Stimulated activated CD4-positive, alpha-beta T cell treated with anti-CD3 and anti-CD28 coated beads, Interleukin-12 subunit alpha, Interleukin-12 subunit beta, amount 100 ng/mL, for 24 hours (primary cell): Measurements from ENCODE around the gene SEZ6.

Experiments used
- DNase-seq, 2 experiments: peaks; one replicate each; pipeline ENCODE4 v3.0.0-alpha.2; 2020; ENCODE audit warnings: low read depth in 2 of 2

The SEZ6 gene

GRCh38 chr17:29034510-29034909 lies 28.7 kb upstream of the SEZ6 start:
- DNase-seq, result no peak

DNA sequence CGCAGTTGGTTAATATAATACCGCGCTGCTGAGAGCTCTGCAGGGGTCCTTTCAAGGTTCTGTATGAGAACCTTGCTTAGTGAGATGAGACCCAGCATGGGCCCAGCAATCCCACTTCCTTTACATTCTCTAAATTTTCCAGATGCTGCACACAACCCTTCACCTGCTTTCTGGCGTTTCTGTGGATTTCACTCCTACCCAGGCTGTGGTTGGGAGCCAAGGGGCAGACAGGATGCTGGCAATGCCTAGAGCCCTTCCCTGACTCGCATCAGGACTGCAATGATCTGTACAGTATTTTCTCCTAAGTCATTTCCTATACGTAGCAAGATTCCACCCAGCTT lies 27.0 kb upstream of the SEZ6 start:
- DNase-seq, result no peak

DNA sequence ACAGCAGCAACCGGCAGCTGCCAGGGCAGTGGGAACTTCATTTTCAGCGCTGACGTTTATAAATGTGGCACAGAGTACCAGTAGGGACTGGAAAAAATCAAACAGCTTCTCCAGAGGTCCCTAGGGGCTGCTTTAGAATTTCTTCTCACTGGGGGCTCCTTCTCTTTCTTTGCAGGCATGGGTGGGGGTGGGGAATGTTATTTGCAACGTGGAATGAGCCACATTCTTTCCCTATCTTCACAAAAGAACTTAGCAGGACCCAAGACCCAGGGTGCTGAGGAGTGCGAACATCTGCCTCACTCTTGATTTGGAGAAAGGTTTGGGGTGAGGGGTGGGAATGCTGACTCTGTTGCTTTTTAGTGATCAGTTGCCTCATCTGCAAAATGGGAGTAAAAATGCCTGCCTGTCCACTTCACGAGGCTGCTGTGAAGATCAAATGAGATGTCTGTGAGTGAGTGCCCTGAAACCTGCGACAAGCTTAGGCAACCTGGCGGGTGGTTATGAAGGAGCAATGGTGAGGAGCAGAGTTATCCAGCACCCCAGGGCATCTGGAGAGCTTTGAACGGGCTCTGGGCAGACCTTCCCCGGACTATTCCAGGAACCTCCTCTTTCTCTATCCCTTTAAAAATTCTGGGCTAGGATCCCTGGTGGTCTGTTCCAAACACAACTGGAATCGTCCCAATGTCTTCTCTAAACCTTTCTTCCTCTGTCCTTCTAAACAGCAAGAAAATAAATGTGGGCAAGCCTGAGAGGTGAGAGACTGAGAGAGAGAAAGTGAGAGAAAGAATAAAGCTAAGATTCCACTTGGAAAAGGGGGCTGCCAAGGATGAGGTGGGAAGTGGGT lies 26.4 kb upstream of the SEZ6 start:
- no peak for DNase-seq

DNA sequence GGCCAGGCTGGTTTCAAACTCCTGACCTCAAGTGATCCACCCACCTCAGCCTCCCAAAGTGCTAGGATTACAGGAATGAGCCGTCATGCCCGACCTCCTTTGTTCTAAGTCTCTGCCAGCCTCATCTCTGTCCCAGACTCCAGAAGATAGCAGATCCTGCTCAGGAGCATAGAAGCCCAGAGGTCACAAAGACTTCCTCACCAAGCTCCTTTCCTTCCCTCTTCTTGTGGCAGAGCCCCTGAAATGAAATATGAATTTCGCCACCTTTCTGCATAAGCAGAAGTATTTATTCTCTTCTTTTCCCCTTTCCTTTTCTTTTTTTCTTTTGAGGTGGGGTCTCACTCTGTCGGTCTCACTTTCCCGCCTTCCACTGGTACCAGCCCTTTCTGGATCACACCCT lies 25.7 kb upstream of the SEZ6 start:
- no peak for DNase-seq

DNA sequence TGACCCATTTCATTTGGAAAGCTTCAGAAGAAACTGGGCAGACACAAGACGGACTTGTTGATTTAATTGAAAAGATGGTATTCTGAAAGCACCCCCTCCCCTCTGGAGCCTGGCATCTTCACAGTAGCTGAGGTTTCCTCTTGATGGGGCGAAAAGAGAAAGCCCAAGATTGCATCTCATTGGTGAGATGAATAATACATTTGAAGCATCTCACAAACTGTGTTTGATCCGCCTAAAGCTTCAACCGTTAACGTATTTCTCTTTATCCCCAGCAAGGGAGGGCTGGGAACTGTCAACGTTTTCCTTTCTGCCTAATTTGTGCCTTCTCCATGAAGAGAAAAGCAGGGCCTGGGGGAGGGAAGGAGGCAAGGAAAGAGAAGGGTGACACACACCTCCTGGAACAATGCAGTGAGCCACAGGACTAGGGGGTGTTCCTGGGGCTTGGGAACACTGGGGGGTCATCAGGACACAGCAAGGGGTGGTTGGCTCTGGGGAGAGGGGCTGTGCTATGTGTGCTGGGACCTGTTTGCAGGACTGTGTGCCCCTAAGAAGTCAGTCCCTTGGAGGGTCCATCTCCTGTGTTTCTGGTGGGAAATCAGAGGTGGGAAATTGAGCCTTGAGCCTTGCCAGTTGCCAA lies 18.6 kb upstream of the SEZ6 start:
- no peak for DNase-seq

DNA sequence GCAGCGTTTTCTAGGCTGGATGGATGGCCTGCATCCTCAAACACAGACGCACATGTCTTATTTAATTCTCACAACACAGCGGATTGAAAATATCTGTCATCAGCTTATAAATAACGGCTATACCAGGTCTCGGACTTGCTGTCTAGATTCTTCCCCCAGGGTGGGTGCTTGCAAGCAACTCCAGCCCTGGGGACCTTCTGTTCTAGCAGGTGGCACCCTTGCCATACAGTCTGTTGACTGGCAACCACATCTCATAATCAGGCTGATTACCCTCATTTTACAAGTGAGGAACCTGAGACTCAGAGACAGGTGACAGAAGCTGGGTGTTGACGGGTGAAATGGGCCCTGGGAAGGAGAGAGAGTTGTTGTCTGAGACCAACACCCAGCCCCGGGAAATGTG lies 16.2 kb upstream of the SEZ6 start:
- DNase-seq, result no peak

- DNase-seq, result no peak
These were observed 15.4 kb upstream of the SEZ6 start for GRCh38 chr17:29021226-29021625.

- no peak for DNase-seq
These were observed 14.7 kb upstream of the SEZ6 start for GRCh38 chr17:29020576-29020975.

DNA sequence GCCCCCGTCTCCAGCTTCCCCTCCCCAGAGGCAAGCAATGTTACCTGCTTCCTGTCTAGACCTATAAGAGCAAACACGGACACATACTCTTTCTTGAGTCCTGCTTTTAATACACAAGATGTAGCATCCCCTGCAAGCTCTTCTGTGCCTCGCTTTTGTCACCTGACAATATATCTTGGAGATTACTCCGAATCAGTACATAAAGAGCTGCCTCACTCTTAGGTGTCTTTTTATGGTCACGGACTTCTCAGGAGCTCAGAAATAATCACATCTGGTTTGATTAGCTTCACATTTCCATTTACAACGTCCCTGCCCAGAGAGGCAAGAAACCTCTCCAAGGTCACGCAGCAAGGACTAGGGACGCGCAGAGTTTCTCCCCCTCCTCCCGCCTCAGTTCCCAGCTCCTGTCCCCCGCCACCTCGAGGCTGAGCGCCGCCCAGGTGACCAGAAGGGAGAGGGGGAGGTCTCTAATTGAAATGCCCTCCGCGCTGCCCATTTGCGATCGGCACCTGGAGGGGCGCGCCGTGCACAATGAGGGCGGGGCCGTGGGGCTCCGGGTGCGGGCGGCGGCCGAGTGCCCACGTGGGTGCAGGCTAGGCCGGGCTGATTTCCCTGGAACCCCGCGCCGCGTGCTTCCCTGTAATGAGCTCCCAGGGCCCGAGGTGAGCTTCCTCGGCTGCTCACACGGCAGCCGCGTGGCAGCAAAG lies 13.8 kb upstream of the SEZ6 start:
- no peak for DNase-seq

- no peak for DNase-seq
These were observed 13.1 kb upstream of the SEZ6 start for GRCh38 chr17:29018788-29019474.

- no peak for DNase-seq
These were observed 10.7 kb upstream of the SEZ6 start for GRCh38 chr17:29016345-29017210.

DNA sequence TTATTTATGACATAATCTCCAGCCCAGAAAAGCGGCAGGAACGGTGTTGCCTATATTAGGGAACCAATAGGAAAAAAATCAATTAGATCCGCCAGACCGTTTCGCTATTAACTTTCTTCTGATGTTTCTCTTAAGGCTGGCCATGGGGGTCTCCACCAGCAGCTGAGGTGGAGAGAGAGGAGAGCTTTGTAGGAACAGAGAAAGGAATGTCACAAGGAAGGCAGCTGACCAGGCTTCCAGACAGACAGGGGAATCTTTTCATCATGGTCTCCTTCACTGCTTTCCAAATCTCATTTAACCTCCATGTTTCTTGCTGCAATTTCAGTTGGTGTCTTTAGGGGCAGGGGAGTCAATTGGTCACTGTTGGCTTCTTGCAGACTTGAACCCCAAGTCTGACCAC lies 8.9 kb upstream of the SEZ6 start:
- no peak for DNase-seq

DNA sequence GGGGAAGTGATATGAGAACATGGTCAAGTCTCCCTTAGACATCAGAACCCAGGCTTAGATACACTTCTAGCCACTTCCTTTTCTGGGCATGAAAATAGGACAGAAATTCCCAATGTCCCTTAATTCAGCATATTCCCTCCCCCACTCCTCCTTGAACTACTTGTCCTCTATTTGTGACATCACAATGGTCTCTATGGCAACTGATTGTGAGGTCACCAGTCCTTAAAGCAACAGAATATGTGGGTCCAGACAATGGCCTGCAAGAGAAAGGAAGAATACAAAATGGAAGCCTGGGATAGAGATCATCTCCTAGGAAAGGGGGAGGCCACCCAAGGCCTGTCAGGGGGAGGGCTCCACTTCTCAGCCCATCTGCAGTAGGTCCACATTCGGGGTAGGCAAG lies 6.7 kb upstream of the SEZ6 start:
- no peak for DNase-seq

GRCh38 chr17:29010586-29010985 lies 4.8 kb upstream of the SEZ6 start:
- no peak for DNase-seq

GRCh38 chr17:29010129-29010528 lies 4.3 kb upstream of the SEZ6 start:
- no peak for DNase-seq

- no peak for DNase-seq
These were observed 2.8 kb upstream of the SEZ6 start for GRCh38 chr17:29008591-29008990.

DNA sequence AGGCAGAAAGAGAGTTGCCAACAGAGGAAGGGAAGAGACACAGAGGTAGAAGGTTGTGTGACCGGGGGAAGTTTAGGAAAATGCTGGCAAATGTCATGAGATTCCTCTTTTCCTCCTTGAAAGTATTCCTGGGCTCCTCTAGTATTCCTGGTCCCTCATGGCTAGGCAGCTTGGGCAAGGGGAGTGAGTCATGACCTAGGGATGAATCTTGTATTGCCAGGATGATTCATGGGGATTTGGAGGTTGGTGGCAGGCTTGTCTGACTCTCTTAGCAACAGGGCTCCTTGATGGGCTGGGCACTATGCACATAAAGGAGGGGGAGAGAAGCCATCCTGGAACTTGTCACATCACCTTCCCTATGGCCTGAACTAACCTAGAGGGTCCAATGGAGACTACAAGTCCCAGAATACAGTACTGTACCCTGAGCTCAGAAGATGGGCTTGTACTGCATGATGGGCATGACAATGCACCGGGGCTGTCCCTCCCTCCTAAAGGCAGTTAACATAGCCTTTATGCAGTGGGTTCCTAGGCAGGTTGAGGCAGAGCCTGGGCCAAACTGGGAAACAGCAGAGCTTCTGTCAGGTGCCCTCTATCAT lies 2.1 kb upstream of the SEZ6 start:
- DNase-seq, result no peak

DNA sequence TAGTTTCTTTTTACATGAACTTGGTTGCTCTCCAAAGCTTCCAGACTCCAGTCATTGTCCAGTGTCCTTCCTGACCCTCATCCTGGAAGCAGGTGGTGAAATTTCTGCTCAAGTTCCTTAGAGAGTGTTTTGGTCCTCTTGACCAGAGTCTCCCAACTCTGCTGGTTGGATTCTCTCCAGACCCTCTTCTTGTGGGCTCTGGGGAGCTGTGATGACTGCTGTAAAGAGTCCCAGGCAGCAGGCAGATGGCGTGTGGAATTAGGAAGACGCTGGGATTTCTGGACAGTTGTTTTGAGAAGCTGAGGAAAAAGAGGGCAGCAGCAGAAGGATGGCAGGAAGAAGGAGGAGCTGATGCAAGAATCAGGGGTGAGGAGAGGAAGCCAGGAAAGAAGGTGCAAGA lies 1.6 kb upstream of the SEZ6 start:
- no peak for DNase-seq

GRCh38 chr17:29004081-29004692 lies 1.6 kb downstream of the SEZ6 start:
- DNase-seq, result no peak

GRCh38 chr17:29003289-29003688 lies 2.5 kb downstream of the SEZ6 start:
- no peak for DNase-seq

DNA sequence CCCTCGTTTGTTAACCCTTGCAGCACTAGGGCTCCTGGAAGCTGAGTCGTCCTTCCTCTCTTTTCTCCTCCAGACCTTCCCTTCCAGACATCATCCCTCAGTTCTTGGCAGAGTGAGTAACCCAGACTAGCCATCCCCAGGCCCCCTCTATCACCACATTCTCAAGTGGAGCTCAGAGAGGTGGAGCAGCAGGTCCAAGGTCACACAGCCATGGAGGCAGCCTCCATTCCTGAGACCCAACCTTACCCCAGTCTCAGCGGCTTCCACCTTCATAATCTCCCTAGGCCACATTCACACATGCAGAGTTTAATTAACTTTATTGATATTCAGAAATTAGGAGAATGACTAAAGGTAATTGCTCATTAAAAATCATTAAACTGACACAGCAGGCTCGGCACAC lies 3.0 kb downstream of the SEZ6 start:
- DNase-seq, result no peak
